ENCODE results near the gene RTN4IP1. TPM values are rescaled to one million over a fixed set of nuclear protein-coding genes. Genes with fewer than 3 reads are reported as not detected.

Gene RTN4IP1
- total RNA-seq, 1 donor from 2014 or later = 3.5 TPM

Other genes with a start within 250 kb of the RTN4IP1 start
- gene QRSL1, start 80 bp upstream of the RTN4IP1 start, total RNA-seq = 12.6 TPM